Endodermal cell (in vitro differentiated cells): ENCODE data around the gene CLOCK. TPM values are rescaled to one million over a fixed set of nuclear protein-coding genes. Genes with fewer than 3 reads are reported as not detected.

Experiments used
- DNase-seq: peaks from one replicate; pipeline ENCODE4 v3.0.0-alpha.2; 2017
- H3K27ac ChIP-seq: 2 replicates; pipeline ENCODE4 v1.5.1; 2013; ENCODE audit warnings: mild to moderate bottlenecking, low read depth, low read length, moderate library complexity
- H3K27me3 ChIP-seq: 2 replicates; pipeline ENCODE4 v1.6.1; 2013; ENCODE audit warnings: mild to moderate bottlenecking, low read length, moderate library complexity; ENCODE audit not compliant: insufficient read depth, control insufficient read depth, poor library complexity, severe bottlenecking
- H3K36me3 ChIP-seq: 2 replicates; pipeline ENCODE4 v1.7.0; 2013; ENCODE audit warnings: mild to moderate bottlenecking, low read length, moderate library complexity; ENCODE audit not compliant: control insufficient read depth, insufficient read depth
- H3K4me1 ChIP-seq: one replicate; pipeline ENCODE4 v1.7.0; 2013; ENCODE audit warnings: low read length; ENCODE audit not compliant: control insufficient read depth, insufficient read depth
- H3K4me3 ChIP-seq: 2 replicates; pipeline ENCODE4 v1.5.1; 2013; ENCODE audit warnings: mild to moderate bottlenecking, low read length, moderate library complexity
- H3K9ac ChIP-seq: 2 replicates; pipeline ENCODE4 v1.6.1; 2013; ENCODE audit warnings: mild to moderate bottlenecking, low read length, moderate library complexity; ENCODE audit not compliant: poor library complexity, severe bottlenecking; ENCODE audit errors: extremely low read depth
- H3K9me3 ChIP-seq: 2 replicates; pipeline ENCODE4 v1.6.1; 2013; ENCODE audit warnings: mild to moderate bottlenecking, low read length, moderate library complexity; ENCODE audit not compliant: control insufficient read depth
- H3K27ac Mint-ChIP-seq: 2 replicates; pipeline ENCODE4 v1.8.0; 2020; ENCODE audit warnings: mixed read lengths
- H3K27me3 Mint-ChIP-seq: 2 replicates; pipeline ENCODE4 v1.8.0; 2021; ENCODE audit warnings: mild to moderate bottlenecking, mixed read lengths; ENCODE audit not compliant: insufficient read depth
- H3K36me3 Mint-ChIP-seq: 2 replicates; pipeline ENCODE4 v1.8.0; 2020; ENCODE audit warnings: low read depth, mixed read lengths
- H3K4me1 Mint-ChIP-seq: 2 replicates; pipeline ENCODE4 v1.8.0; 2020; ENCODE audit warnings: mixed read lengths
- H3K4me3 Mint-ChIP-seq: 2 replicates; pipeline ENCODE4 v1.8.0; 2020; ENCODE audit warnings: mild to moderate bottlenecking, moderate library complexity, mixed read lengths
- H3K9me3 Mint-ChIP-seq: 2 replicates; pipeline ENCODE4 v1.8.0; 2020; ENCODE audit warnings: mild to moderate bottlenecking, mixed read lengths
- CTCF ChIP-seq: fragments of 200-600 bp; sonication (generic); conservative IDR thresholded peaks from 2 replicates; pipeline ENCODE4 v1.5.0; 2021; ENCODE audit warnings: antibody characterized with exemption, mild to moderate bottlenecking
- WGBS, 2 experiments: methylation state at CpG; one replicate each; pipeline versions ENCODE4 v1.1.5 to v1.1.7; 2013; ENCODE audit warnings: missing lambda C conversion rate in 2 of 2, mixed read lengths in 1 of 2; ENCODE audit not compliant: insufficient coverage in 1 of 2, insufficient read length in 1 of 2; 5-methylcytosine and 5-hydroxymethylcytosine counted together
- total RNA-seq, 2 donors: library from RNA; stranded (reverse); fragmentation: NEBNext Ultra II Directional in 1 of 2; extraction: Animal tissue kit (Norgen Biotek cat#: 25700) in 1 of 2; gene quantifications; 2 replicates in 1 of 2; 3 replicates in 1 of 2; pipeline ENCODE4 v1.2.1, GENCODE V29; 2021

The CLOCK gene
- total RNA-seq, 2 donors from 2014 or later = 22.9 to 25.1 TPM

DNA sequence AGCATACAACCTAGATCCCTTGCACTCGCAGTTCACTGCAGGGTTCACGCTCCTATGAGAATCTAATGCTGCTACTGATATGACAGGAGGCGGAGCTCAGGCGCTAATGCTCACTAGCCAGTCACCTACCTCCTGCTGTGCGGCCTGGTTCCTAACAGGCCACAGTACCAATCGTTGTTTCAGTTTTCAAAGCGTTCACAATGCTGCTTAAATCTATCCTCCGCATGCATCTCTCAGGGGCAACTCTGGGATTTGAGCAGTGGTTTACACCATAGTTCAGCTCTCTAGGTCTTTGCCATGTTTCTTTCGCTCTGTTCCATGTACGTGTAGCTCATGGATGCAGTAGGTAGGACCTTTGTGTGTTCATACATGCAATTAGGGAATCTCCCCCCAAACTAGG lies 47.2 kb downstream of the CLOCK start:
- Histone ChIP-seq H3K27ac (no peak overlapping the region), H3K36me3 (peaks cover 3% of the 10 kb centered on the region), H3K9ac (no peak overlapping the region), H3K9me3 (peaks cover 8% of the 10 kb centered on the region), H3K4me1 (peaks cover 5% of the 10 kb centered on the region), H3K4me3 (no peak overlapping the region), H3K27me3 (no peaks in the 10 kb centered on the region)
- H3K4me1 Mint-ChIP-seq = peaks cover 14% of the 10 kb centered on the region
- no peak overlapping the region for H3K4me3 Mint-ChIP-seq
- peaks cover 29% of the 10 kb centered on the region for H3K36me3 Mint-ChIP-seq
- DNase-seq = peak; percentile 63
- WGBS, 2 experiments = 91 to 97% methylated on average over 10 of the region's 10 CpGs
- no peak overlapping the region for H3K27ac Mint-ChIP-seq
- peaks cover 3% of the 10 kb centered on the region for H3K9me3 Mint-ChIP-seq
- no peaks in the 10 kb centered on the region for H3K27me3 Mint-ChIP-seq
- no peak for TF ChIP-seq CTCF

DNA sequence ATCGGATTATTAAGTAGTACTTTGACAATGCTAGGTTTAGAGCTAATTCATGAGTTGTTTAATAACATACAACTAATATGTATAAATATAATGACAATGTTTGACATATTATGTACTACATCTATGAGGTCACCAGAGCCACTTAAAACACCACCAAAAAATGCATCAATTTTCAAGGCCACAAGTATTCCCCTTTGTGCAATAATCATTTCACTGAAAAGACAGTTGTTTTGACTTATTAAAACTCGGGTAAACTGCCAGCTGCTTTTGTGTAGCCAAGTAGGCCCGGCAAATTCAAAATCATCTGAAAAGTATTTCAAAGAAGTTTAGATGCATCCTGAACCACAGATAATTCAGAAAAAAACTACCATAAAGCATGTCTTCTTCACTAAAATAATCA lies 48.7 kb downstream of the CLOCK start:
- WGBS, 2 experiments = 83 to 90% methylated on average over 1 to 2 of the region's 3 CpGs
- Histone ChIP-seq H3K9ac (no peak overlapping the region), H3K36me3 (peaks cover 6% of the 10 kb centered on the region), H3K9me3 (peaks cover 8% of the 10 kb centered on the region), H3K27me3 (no peaks in the 10 kb centered on the region), H3K4me3 (no peak overlapping the region), H3K27ac (no peak overlapping the region), H3K4me1 (peaks cover 5% of the 10 kb centered on the region)
- no peak overlapping the region for H3K27ac Mint-ChIP-seq
- peaks cover 3% of the 10 kb centered on the region for H3K9me3 Mint-ChIP-seq
- peaks cover 33% of the 10 kb centered on the region for H3K36me3 Mint-ChIP-seq
- H3K4me3 Mint-ChIP-seq = no peak overlapping the region
- H3K27me3 Mint-ChIP-seq = no peaks in the 10 kb centered on the region
- TF ChIP-seq CTCF = no peak
- H3K4me1 Mint-ChIP-seq = peaks cover 14% of the 10 kb centered on the region
- DNase-seq = no peak

DNA sequence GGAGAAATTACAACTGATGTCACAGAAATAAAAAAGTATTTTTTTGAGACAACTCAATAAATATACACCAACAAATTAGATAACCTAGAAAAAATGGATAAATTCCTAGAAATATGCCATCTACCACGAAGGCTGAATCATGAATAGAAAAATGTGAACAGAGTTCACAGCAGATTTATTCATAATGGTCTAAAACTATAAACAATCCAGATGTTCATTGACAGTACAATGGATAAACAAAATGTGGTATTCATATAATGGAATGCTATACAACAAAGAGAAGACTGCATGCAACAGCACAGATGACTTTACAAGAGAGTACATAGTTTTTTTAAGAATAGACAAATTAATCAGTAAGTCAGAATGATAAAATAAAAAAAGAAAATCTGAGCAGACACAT lies 55.2 kb downstream of the CLOCK start:
- Histone ChIP-seq H3K27ac (no peak overlapping the region), H3K9me3 (peaks cover 13% of the 10 kb centered on the region), H3K9ac (no peak overlapping the region), H3K36me3 (peaks cover 34% of the 10 kb centered on the region), H3K4me3 (no peak overlapping the region), H3K4me1 (no peaks in the 10 kb centered on the region), H3K27me3 (no peaks in the 10 kb centered on the region)
- WGBS, 2 experiments = 100% methylated on average over 1 of the region's 1 CpG
- Mint-ChIP-seq H3K36me3 (peaks cover 44% of the 10 kb centered on the region), H3K4me1 (no peaks in the 10 kb centered on the region), H3K9me3 (peaks cover 7% of the 10 kb centered on the region), H3K27ac (no peak overlapping the region), H3K4me3 (no peak overlapping the region), H3K27me3 (no peaks in the 10 kb centered on the region)
- no peak for TF ChIP-seq CTCF
- no peak for DNase-seq
